PC-9 (cell line): ENCODE measurements around the gene PFAS. TPM values are rescaled to one million over a fixed set of nuclear protein-coding genes. Genes with fewer than 3 reads are reported as not detected.

Experiments used
- BruUV-seq: library from RNA; stranded (reverse); fragments of 400-500 nt; replicated peaks from 2 replicates; lab custom pipeline; 2021; lab: Mats Ljungman, UMichigan
- CTCF ChIA-PET: fragments of 300-600 bp; sonication (Branson Sonifier 250); formaldehyde crosslinking; loops from one replicate; lab custom pipeline; 2022; ENCODE audit warnings: antibody characterized with exemption; lab: Charles Lee
- POLR2A ChIA-PET: fragments of 300-600 bp; sonication (Branson Sonifier 250); formaldehyde crosslinking; loops from one replicate; lab custom pipeline; 2022; ENCODE audit warnings: antibody characterized with exemption; ENCODE audit not compliant: unreplicated experiment; lab: Charles Lee
- DNase-seq, 2 experiments: peaks; one replicate each; pipeline versions ENCODE4 v3.0.0 to v3.0.0-alpha.2; 2015 to 2022; ENCODE audit warnings: mixed read lengths in 1 of 2
- H2AFZ ChIP-seq: fragments of 200-600 bp; sonication (generic); 2 replicates; pipeline ENCODE4 v1.8.1; 2017; ENCODE audit warnings: antibody characterized with exemption
- H3F3A ChIP-seq: fragments of 200-600 bp; sonication (generic); 2 replicates; pipeline ENCODE4 v1.8.1; 2017; ENCODE audit warnings: antibody characterized with exemption, mild to moderate bottlenecking, low read depth; ENCODE audit not compliant: insufficient read depth
- H3K27ac ChIP-seq: fragments of 200-600 bp; sonication (generic); 2 replicates; pipeline ENCODE4 v1.6.1; 2016; ENCODE audit warnings: mixed run types
- H3K27me3 ChIP-seq: fragments of 200-600 bp; sonication (generic); 2 replicates; pipeline ENCODE4 v1.6.1; 2016; ENCODE audit warnings: low read depth, mixed run types; ENCODE audit not compliant: insufficient read depth
- H3K36me3 ChIP-seq: fragments of 200-600 bp; sonication (generic); 2 replicates; pipeline ENCODE4 v1.6.1; 2016; ENCODE audit warnings: low read depth, mixed run types
- H3K4me1 ChIP-seq: fragments of 200-600 bp; sonication (generic); replicated peaks from 2 replicates; pipeline ENCODE4 v1.6.1; 2016; ENCODE audit warnings: mixed run types; ENCODE audit not compliant: insufficient read depth
- H3K4me2 ChIP-seq: fragments of 200-600 bp; sonication (generic); 2 replicates; pipeline ENCODE4 v1.6.1; 2017; ENCODE audit warnings: mixed run types
- H3K4me3 ChIP-seq: fragments of 200-600 bp; sonication (generic); 2 replicates; pipeline ENCODE4 v1.6.1; 2016; ENCODE audit warnings: mixed run types
- H3K79me2 ChIP-seq: fragments of 200-600 bp; sonication (generic); 2 replicates; pipeline ENCODE4 v1.6.1; 2017; ENCODE audit warnings: low read depth, mixed run types
- H3K9me2 ChIP-seq: fragments of 200-600 bp; sonication (generic); 2 replicates; pipeline ENCODE4 v1.8.1; 2017; ENCODE audit warnings: mild to moderate bottlenecking; ENCODE audit not compliant: insufficient read depth
- H3K9me3 ChIP-seq: fragments of 200-600 bp; sonication (generic); 2 replicates; pipeline ENCODE4 v1.8.1; 2016; ENCODE audit warnings: low read depth; ENCODE audit not compliant: insufficient read depth
- H4K20me1 ChIP-seq: fragments of 200-600 bp; sonication (generic); 2 replicates; pipeline ENCODE4 v1.8.1; 2017; ENCODE audit not compliant: insufficient read depth
- CTCF ChIP-seq: fragments of 200-600 bp; sonication (generic); conservative IDR thresholded peaks from 2 replicates; pipeline ENCODE4 v1.6.1; 2017; ENCODE audit warnings: mixed run types, antibody characterized with exemption, mild to moderate bottlenecking, moderate library complexity
- EZH2 ChIP-seq: fragments of 200-600 bp; sonication (generic); IDR thresholded peaks from 2 replicates; pipeline ENCODE4 v1.8.0; 2017; ENCODE audit warnings: antibody characterized with exemption, low read depth
- intact Hi-C: fragments of 100-400 bp; cut with micrococcal nuclease; formaldehyde crosslinking; loops from one replicate; pipeline ENCODE4 v1.10.0; 2022; ENCODE audit not compliant: unreplicated experiment
- total RNA-seq: library from RNA; stranded (reverse); gene quantifications from 2 replicates; pipeline ENCODE4 v1.2.3, GENCODE V29; 2021

Gene PFAS
- total RNA-seq, 1 experiment from 2014 or later: 68.2 TPM

- H3K27ac ChIP-seq: 0 out of 2 replicates have a peak overlapping the region, but pooled peaks have one; percentile 26
- POLR2A ChIA-PET: no interaction called here
- no peaks in the 10 kb centered on the region for H3K9me2 ChIP-seq
- H3K36me3 ChIP-seq: no peaks in the 10 kb centered on the region
- H3K9me3 ChIP-seq: no peaks in the 10 kb centered on the region
- no peaks in the 10 kb centered on the region for H4K20me1 ChIP-seq
- H3F3A ChIP-seq: peaks cover 29% of the 10 kb centered on the region
- H2AFZ ChIP-seq: no peak overlapping the region
- no peaks in the 10 kb centered on the region for H3K27me3 ChIP-seq
- no TSS peak for BruUV-seq
- no peak overlapping the region for H3K4me2 ChIP-seq
- H3K4me3 ChIP-seq: no peak overlapping the region
- TF ChIP-seq CTCF: no peak
- TF ChIP-seq EZH2: no peak
- no peaks in the 10 kb centered on the region for H3K79me2 ChIP-seq
- CTCF ChIA-PET: no interaction called here
- H3K4me1 ChIP-seq: no peaks in the 10 kb centered on the region; the same call in 1 of the 2 replicates
- DNase-seq: no peak
- intact Hi-C loops: loop anchor here (10.0 kb wide), 1 partner anchor 518 kb away; the partner anchor contains the start of gene CCDC42
These were observed 22.4 kb upstream of the PFAS start for GRCh38 chr17:8226536-8227237.

GRCh38 chr17:8227238-8227581 lies 21.9 kb upstream of the PFAS start:
- H3K9me2 ChIP-seq: no peaks in the 10 kb centered on the region
- BruUV-seq: no TSS peak
- intact Hi-C loops: loop anchor here (10.0 kb wide), 1 partner anchor 518 kb away; the partner anchor contains the start of gene CCDC42
- no peaks in the 10 kb centered on the region for H3K27me3 ChIP-seq
- H3K79me2 ChIP-seq: no peaks in the 10 kb centered on the region
- no peak overlapping the region for H3K27ac ChIP-seq
- CTCF ChIA-PET: no interaction called here
- POLR2A ChIA-PET: no interaction called here
- peaks cover 26% of the 10 kb centered on the region for H3F3A ChIP-seq
- no peaks in the 10 kb centered on the region for H3K36me3 ChIP-seq
- H3K4me1 ChIP-seq: no peaks in the 10 kb centered on the region; the same call in 1 of the 2 replicates
- no peak for DNase-seq
- H3K4me3 ChIP-seq: no peak overlapping the region
- TF ChIP-seq CTCF (no peak), EZH2 (no peak)
- no peaks in the 10 kb centered on the region for H4K20me1 ChIP-seq
- no peak overlapping the region for H3K4me2 ChIP-seq
- no peaks in the 10 kb centered on the region for H3K9me3 ChIP-seq
- no peak overlapping the region for H2AFZ ChIP-seq

GRCh38 chr17:8231701-8232100 lies 17.4 kb upstream of the PFAS start:
- Histone ChIP-seq H3K9me3 (no peaks in the 10 kb centered on the region), H4K20me1 (no peaks in the 10 kb centered on the region), H3K4me2 (no peak overlapping the region), H3K4me3 (no peak overlapping the region), H3K27ac (no peak overlapping the region), H3K9me2 (no peaks in the 10 kb centered on the region), H3F3A (no peaks in the 10 kb centered on the region), H3K79me2 (no peaks in the 10 kb centered on the region), H2AFZ (no peak overlapping the region), H3K27me3 (no peaks in the 10 kb centered on the region), H3K4me1 (no peaks in the 10 kb centered on the region), H3K36me3 (no peaks in the 10 kb centered on the region)
- BruUV-seq: no TSS peak
- POLR2A ChIA-PET: no interaction called here
- DNase-seq: no peak
- TF ChIP-seq CTCF (no peak), EZH2 (no peak)
- intact Hi-C loops: no loop called here
- CTCF ChIA-PET: no interaction called here
